HepG2 (cell line): ENCODE data around the gene TTC22. TPM values are rescaled to one million over a fixed set of nuclear protein-coding genes. Genes with fewer than 3 reads are reported as not detected.

Source experiments
- ATAD3A ChIP-seq: sonication (generic); formaldehyde crosslinking; IDR thresholded peaks from 2 replicates; pipeline ENCODE4 v1.4.0; 2020; ENCODE audit warnings: missing genetic modification reagents
- EEA1 ChIP-seq: sonication (generic); formaldehyde crosslinking; IDR thresholded peaks from 2 replicates; pipeline ENCODE4 v1.5.1; 2020; ENCODE audit warnings: mild to moderate bottlenecking, missing genetic modification reagents, borderline replicate concordance
- FLYWCH1 ChIP-seq: sonication (generic); formaldehyde crosslinking; IDR thresholded peaks from 2 replicates; pipeline ENCODE4 v1.8.1; 2023; ENCODE audit warnings: mild to moderate bottlenecking, missing genetic modification reagents
- GABPA ChIP-seq, 2 experiments: IDR thresholded peaks; 2 replicates each; pipeline ENCODE4 v1.6.1; 2011 to 2016; ENCODE audit warnings: low read depth in 2 of 2, low read length in 1 of 2, missing biosample characterization in 1 of 2, missing genetic modification characterization in 1 of 2
- RELA ChIP-seq: sonication (generic); formaldehyde crosslinking; IDR thresholded peaks from 2 replicates; pipeline ENCODE4 v1.4.0; 2020; ENCODE audit warnings: missing genetic modification reagents
- SCMH1 ChIP-seq: sonication (generic); formaldehyde crosslinking; IDR thresholded peaks from 2 replicates; pipeline ENCODE4 v1.9.0; 2021; ENCODE audit warnings: missing genetic modification reagents, mild to moderate bottlenecking, borderline replicate concordance
- ZBTB7B ChIP-seq: sonication (generic); formaldehyde crosslinking; IDR thresholded peaks from 2 replicates; pipeline ENCODE4 v1.4.0; 2020; ENCODE audit warnings: missing genetic modification reagents
- ZNF20 ChIP-seq: sonication (generic); formaldehyde crosslinking; IDR thresholded peaks from 2 replicates; pipeline ENCODE4 v1.4.0; 2020; ENCODE audit warnings: mild to moderate bottlenecking, moderate library complexity, missing genetic modification reagents
- ZNF232 ChIP-seq: sonication (generic); formaldehyde crosslinking; IDR thresholded peaks from 2 replicates; pipeline ENCODE4 v1.4.0; 2020; ENCODE audit warnings: missing genetic modification reagents, borderline replicate concordance
- ZNF552 ChIP-seq: sonication (generic); formaldehyde crosslinking; IDR thresholded peaks from 2 replicates; pipeline ENCODE4 v1.9.0; 2022; ENCODE audit warnings: missing genetic modification reagents, mild to moderate bottlenecking, borderline replicate concordance
- ZNF839 ChIP-seq: sonication (generic); formaldehyde crosslinking; IDR thresholded peaks from 2 replicates; pipeline ENCODE4 v1.4.0; 2020; ENCODE audit warnings: missing genetic modification reagents, mild to moderate bottlenecking, borderline replicate concordance
- polyA plus RNA-seq, 8 experiments: library from polyadenylated mRNA; depleted of rRNA in 3 of 8; stranded (reverse) in 7 of 8; unstranded in 1 of 8; fragments of >200 nt; fragmentation: Illumina TruSeq in 4 of 8; extraction: Trizol in 4 of 8; gene quantifications; 2 replicates each; pipeline versions ENCODE4 v1.2.1 to v1.2.3, GENCODE V29; 2011 to 2016; ENCODE audit warnings: low read depth in 4 of 8, missing spikeins in 1 of 8, mixed read lengths in 1 of 8; ENCODE audit not compliant: insufficient read depth in 1 of 8
- total RNA-seq, 5 experiments: library from RNA; depleted of rRNA; stranded (reverse); fragments of >200 nt; fragmentation: Illumina TruSeq; extraction: Trizol; gene quantifications; 2 replicates each; pipeline ENCODE4 v1.2.3, GENCODE V29; 2016; ENCODE audit warnings: low read depth in 1 of 5
- TF ChIP-seq, protein P1 (sequence below): sonication (generic); formaldehyde crosslinking; IDR thresholded peaks from 2 replicates; pipeline ENCODE4 v1.5.1; 2020; ENCODE audit warnings: mild to moderate bottlenecking, missing genetic modification reagents, moderate library complexity
- TF ChIP-seq, protein P2 (sequence below): sonication (generic); formaldehyde crosslinking; IDR thresholded peaks from 2 replicates; pipeline ENCODE4 v1.8.0; 2022; ENCODE audit warnings: missing genetic modification reagents, mild to moderate bottlenecking, moderate library complexity, borderline replicate concordance
- TF ChIP-seq, protein P3 (sequence below): sonication (generic); formaldehyde crosslinking; IDR thresholded peaks from 2 replicates; pipeline ENCODE4 v1.5.0; 2020; ENCODE audit warnings: mild to moderate bottlenecking, missing genetic modification reagents, borderline replicate concordance

TTC22 gene
- total and polyA plus RNA-seq, 2 of the 13 experiments (the other 11 are each of a cell fraction or from before 2014, with no cell fraction given): not detected

DNA sequence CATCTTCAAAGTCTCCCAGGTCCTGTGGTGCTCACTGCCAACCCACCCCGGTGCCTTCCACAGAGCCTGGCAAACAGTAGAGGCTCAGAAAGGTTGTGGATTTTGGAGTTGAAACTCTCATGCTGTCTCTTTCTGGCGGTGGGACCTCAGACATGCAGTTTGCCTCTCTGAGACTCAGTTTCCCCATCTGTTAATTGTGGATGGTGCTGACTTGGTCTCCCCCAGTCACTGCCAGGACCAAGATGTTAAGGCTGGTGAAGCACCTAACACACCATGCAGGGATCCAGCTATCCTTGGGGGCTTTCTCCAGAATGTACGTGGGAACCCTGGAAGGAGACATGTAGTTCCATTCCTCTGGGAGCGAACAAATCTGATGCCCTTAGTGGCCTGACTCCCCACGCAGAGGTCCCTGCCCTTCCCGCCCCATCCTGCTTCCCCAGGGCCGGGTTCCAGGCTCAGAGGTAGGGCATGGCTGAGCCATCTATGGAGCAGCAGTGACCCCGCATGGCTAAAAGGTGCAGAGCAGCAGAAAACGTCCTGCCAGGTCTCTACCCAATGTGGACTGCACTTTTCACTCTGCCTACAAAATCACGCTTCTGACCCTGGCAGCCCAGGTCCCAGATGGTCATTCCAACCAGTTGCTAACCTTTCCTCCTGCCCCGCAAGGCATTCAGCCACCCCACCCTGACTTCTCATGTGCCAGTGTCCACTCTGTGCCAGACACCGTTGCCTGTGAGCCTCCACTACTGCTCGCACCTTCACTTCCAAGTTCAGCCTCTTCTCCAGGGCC lies 9.2 kb upstream of the TTC22 start (continued):
- TF ChIP-seq, protein P1, sequence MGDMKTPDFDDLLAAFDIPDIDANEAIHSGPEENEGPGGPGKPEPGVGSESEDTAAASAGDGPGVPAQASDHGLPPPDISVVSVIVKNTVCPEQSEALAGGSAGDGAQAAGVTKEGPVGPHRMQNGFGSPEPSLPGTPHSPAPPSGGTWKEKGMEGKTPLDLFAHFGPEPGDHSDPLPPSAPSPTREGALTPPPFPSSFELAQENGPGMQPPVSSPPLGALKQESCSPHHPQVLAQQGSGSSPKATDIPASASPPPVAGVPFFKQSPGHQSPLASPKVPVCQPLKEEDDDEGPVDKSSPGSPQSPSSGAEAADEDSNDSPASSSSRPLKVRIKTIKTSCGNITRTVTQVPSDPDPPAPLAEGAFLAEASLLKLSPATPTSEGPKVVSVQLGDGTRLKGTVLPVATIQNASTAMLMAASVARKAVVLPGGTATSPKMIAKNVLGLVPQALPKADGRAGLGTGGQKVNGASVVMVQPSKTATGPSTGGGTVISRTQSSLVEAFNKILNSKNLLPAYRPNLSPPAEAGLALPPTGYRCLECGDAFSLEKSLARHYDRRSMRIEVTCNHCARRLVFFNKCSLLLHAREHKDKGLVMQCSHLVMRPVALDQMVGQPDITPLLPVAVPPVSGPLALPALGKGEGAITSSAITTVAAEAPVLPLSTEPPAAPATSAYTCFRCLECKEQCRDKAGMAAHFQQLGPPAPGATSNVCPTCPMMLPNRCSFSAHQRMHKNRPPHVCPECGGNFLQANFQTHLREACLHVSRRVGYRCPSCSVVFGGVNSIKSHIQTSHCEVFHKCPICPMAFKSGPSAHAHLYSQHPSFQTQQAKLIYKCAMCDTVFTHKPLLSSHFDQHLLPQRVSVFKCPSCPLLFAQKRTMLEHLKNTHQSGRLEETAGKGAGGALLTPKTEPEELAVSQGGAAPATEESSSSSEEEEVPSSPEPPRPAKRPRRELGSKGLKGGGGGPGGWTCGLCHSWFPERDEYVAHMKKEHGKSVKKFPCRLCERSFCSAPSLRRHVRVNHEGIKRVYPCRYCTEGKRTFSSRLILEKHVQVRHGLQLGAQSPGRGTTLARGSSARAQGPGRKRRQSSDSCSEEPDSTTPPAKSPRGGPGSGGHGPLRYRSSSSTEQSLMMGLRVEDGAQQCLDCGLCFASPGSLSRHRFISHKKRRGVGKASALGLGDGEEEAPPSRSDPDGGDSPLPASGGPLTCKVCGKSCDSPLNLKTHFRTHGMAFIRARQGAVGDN: peak; percentile 30
- TF ChIP-seq ZBTB7B (CRISPR knock-in tag) (no peak), ZNF20 (no peak), ATAD3A (CRISPR knock-in tag) (no peak), GABPA (IDR thresholded peaks at IDR 0.05; ENCODE audit: low read depth, low read length) (no peak), GABPA (CRISPR knock-in tag; IDR thresholded peaks at IDR 0.05; ENCODE audit: low read depth) (no peak), RELA (CRISPR knock-in tag) (0 out of 2 replicates have a peak, but pooled peaks have one; percentile 38), ZNF552 (CRISPR knock-in tag) (no peak), ZNF839 (CRISPR knock-in tag) (peak; percentile 60; the same call in 1 of the 2 replicates), ZNF232 (no peak), EEA1 (CRISPR knock-in tag) (no peak), SCMH1 (no peak), FLYWCH1 (CRISPR knock-in tag) (no peak)
- TF ChIP-seq, protein P2, sequence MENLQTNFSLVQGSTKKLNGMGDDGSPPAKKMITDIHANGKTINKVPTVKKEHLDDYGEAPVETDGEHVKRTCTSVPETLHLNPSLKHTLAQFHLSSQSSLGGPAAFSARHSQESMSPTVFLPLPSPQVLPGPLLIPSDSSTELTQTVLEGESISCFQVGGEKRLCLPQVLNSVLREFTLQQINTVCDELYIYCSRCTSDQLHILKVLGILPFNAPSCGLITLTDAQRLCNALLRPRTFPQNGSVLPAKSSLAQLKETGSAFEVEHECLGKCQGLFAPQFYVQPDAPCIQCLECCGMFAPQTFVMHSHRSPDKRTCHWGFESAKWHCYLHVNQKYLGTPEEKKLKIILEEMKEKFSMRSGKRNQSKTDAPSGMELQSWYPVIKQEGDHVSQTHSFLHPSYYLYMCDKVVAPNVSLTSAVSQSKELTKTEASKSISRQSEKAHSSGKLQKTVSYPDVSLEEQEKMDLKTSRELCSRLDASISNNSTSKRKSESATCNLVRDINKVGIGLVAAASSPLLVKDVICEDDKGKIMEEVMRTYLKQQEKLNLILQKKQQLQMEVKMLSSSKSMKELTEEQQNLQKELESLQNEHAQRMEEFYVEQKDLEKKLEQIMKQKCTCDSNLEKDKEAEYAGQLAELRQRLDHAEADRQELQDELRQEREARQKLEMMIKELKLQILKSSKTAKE: no peak
- TF ChIP-seq, protein P3, sequence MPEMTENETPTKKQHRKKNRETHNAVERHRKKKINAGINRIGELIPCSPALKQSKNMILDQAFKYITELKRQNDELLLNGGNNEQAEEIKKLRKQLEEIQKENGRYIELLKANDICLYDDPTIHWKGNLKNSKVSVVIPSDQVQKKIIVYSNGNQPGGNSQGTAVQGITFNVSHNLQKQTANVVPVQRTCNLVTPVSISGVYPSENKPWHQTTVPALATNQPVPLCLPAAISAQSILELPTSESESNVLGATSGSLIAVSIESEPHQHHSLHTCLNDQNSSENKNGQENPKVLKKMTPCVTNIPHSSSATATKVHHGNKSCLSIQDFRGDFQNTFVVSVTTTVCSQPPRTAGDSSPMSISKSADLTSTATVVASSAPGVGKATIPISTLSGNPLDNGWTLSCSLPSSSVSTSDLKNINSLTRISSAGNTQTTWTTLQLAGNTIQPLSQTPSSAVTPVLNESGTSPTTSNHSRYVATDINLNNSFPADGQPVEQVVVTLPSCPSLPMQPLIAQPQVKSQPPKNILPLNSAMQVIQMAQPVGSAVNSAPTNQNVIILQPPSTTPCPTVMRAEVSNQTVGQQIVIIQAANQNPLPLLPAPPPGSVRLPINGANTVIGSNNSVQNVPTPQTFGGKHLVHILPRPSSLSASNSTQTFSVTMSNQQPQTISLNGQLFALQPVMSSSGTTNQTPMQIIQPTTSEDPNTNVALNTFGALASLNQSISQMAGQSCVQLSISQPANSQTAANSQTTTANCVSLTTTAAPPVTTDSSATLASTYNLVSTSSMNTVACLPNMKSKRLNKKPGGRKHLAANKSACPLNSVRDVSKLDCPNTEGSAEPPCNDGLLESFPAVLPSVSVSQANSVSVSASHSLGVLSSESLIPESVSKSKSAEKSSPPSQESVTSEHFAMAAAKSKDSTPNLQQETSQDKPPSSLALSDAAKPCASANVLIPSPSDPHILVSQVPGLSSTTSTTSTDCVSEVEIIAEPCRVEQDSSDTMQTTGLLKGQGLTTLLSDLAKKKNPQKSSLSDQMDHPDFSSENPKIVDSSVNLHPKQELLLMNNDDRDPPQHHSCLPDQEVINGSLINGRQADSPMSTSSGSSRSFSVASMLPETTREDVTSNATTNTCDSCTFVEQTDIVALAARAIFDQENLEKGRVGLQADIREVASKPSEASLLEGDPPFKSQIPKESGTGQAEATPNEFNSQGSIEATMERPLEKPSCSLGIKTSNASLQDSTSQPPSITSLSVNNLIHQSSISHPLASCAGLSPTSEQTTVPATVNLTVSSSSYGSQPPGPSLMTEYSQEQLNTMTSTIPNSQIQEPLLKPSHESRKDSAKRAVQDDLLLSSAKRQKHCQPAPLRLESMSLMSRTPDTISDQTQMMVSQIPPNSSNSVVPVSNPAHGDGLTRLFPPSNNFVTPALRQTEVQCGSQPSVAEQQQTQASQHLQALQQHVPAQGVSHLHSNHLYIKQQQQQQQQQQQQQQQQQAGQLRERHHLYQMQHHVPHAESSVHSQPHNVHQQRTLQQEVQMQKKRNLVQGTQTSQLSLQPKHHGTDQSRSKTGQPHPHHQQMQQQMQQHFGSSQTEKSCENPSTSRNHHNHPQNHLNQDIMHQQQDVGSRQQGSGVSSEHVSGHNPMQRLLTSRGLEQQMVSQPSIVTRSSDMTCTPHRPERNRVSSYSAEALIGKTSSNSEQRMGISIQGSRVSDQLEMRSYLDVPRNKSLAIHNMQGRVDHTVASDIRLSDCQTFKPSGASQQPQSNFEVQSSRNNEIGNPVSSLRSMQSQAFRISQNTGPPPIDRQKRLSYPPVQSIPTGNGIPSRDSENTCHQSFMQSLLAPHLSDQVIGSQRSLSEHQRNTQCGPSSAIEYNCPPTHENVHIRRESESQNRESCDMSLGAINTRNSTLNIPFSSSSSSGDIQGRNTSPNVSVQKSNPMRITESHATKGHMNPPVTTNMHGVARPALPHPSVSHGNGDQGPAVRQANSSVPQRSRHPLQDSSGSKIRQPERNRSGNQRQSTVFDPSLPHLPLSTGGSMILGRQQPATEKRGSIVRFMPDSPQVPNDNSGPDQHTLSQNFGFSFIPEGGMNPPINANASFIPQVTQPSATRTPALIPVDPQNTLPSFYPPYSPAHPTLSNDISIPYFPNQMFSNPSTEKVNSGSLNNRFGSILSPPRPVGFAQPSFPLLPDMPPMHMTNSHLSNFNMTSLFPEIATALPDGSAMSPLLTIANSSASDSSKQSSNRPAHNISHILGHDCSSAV (CRISPR knock-in tag): no peak
